ENCODE data around the gene MMP25.

MMP25 gene

GRCh38 chr16:3045758-3046640 lies at the start of gene MMP25:
Gene MMP25, plus strand, starts transcription at chr16:3046561. Its CDS starts 357 bp downstream, at chr16:3046918.
- DNase-seq, result no peak

GRCh38 chr16:2999929-3000328 lies 46.4 kb upstream of the MMP25 start:
- DNase-seq, result no peak

- no peak for DNase-seq
These were observed 45.8 kb upstream of the MMP25 start for GRCh38 chr16:3000540-3000939.

- no peak for DNase-seq
These were observed 45.0 kb upstream of the MMP25 start for GRCh38 chr16:3001316-3001715.

GRCh38 chr16:3003582-3004270 lies 42.6 kb upstream of the MMP25 start:
- DNase-seq, result peak; percentile 99

GRCh38 chr16:3004319-3004718 lies 42.0 kb upstream of the MMP25 start:
- DNase-seq, result no peak

GRCh38 chr16:3004781-3005284 lies 41.5 kb upstream of the MMP25 start:
- no peak for DNase-seq

GRCh38 chr16:3007059-3007956 lies 39.1 kb upstream of the MMP25 start:
- no peak for DNase-seq

- DNase-seq, result peak; percentile 31
These were observed 38.2 kb upstream of the MMP25 start for GRCh38 chr16:3007957-3008689.

GRCh38 chr16:3008690-3009037 lies 37.7 kb upstream of the MMP25 start:
- no peak for DNase-seq

GRCh38 chr16:3009568-3010390 lies 36.6 kb upstream of the MMP25 start:
- no peak for DNase-seq

- no peak for DNase-seq
These were observed 35.9 kb upstream of the MMP25 start for GRCh38 chr16:3010510-3010909.

- no peak for DNase-seq
These were observed 34.1 kb upstream of the MMP25 start for GRCh38 chr16:3012246-3012645.

GRCh38 chr16:3012828-3013420 lies 33.4 kb upstream of the MMP25 start, which contains the start of gene CLDN9:
Gene CLDN9, plus strand, starts transcription at chr16:3012923. Its CDS starts 440 bp downstream, at chr16:3013363.
- DNase-seq, result no peak

- DNase-seq, result no peak
These were observed 32.8 kb upstream of the MMP25 start for GRCh38 chr16:3013491-3013951.

GRCh38 chr16:3013998-3014690 lies 32.2 kb upstream of the MMP25 start:
- no peak for DNase-seq

GRCh38 chr16:3014971-3015370 lies 31.4 kb upstream of the MMP25 start:
- no peak for DNase-seq

GRCh38 chr16:3015865-3016521 lies 30.4 kb upstream of the MMP25 start:
- DNase-seq, result no peak

- no peak for DNase-seq
These were observed 29.0 kb upstream of the MMP25 start for GRCh38 chr16:3017344-3017743.
